Measurements from ENCODE around the gene NRF1. TPM values are rescaled to one million over a fixed set of nuclear protein-coding genes. Genes with fewer than 3 reads are reported as not detected.
A peak's percentile ranks its signal among the peaks of the same experiment; 100 is the strongest.

NRF1 gene
- total RNA-seq: 10 to 100 TPM; 23.7 to 27.4 TPM

GRCh38 chr7:129611246-129612111 lies at the start of gene NRF1:
Gene NRF1 (plus strand): TSS chr7:129611720. CDS start chr7:129657352, 45,632 bp downstream.

Small RNAs within 50 kb of the gene (microRNA-seq; reads per million reads assigned to microRNA genes)
- gene MIR182 (ENCODE audit: borderline microRNAs expressed, borderline replicate concordance) (35.9 reads per million, percentile 60 among the genes with 10 or more reads in this experiment), gene MIR183 (ENCODE audit: borderline microRNAs expressed, borderline replicate concordance) (14.8 reads per million, percentile 48 among the genes with 10 or more reads in this experiment), gene MIR96 (ENCODE audit: borderline microRNAs expressed, borderline replicate concordance) (not detected)

Other genes with a start within 250 kb of the NRF1 start
- 10 to 100 TPM; 10.7 to 12.1 TPM for gene STRIP2, start 177.3 kb upstream of the NRF1 start, total RNA-seq
- gene SMKR1, start 109.2 kb upstream of the NRF1 start, total RNA-seq: 1 to 10 TPM; 2.2 to 4.0 TPM